Stimulated activated CD4-positive, alpha-beta T cell treated with anti-CD3 and anti-CD28 coated beads, Interleukin-1b, Interleukin-23, amount 100 ng/mL, for 24 hours (primary cell): ENCODE measurements around the gene FUCA1.
"Not testable (repeated sequence)": the region's sequence is repeated elsewhere in the genome, so short reads cannot be mapped to it uniquely, and the experiment has no call there.

Experiments
- DNase-seq, 4 experiments: peaks; one replicate each; pipeline ENCODE4 v3.0.0-alpha.2; 2020; ENCODE audit warnings: low read depth in 4 of 4, low spot score in 1 of 4

Gene FUCA1

DNA sequence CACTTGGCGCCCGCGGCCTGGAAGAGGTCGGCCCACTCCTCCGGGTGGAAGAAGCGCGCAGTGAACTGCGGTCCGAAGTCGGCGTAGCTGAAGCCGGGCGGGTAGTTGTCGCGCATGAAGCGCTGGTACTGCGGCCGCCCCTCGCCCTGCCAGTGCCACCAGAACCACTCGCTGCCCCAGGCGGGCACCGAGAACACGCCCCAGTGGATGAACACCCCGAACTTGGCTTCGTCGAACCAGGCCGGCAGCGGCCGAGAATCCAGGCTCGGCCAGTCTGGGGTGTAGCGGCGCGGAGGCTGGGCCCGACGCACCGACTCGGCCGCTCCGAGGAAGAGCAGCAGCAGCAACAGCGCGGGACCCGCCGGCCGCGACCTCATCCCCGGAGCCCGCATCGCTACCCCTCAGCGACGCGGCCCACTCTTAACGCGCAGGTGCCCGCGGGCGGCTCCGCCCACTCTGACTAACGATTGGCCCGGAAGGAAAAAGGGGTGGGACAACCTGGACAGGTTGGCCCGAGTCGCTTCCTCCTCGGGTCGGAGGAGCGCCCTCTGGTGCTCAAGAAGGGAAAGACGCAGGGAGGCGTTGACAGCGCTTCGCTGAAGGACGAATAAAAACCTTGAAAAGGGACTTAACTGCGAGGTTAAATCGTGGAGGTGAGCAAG is at the start of gene FUCA1:
Gene FUCA1, minus strand, starts transcription at position 396 of the 662 bp plus-strand sequence. Its CDS starts 4 bp downstream, at position 392.
- peak; percentile 77 to 92 (median 88) for DNase-seq

DNA sequence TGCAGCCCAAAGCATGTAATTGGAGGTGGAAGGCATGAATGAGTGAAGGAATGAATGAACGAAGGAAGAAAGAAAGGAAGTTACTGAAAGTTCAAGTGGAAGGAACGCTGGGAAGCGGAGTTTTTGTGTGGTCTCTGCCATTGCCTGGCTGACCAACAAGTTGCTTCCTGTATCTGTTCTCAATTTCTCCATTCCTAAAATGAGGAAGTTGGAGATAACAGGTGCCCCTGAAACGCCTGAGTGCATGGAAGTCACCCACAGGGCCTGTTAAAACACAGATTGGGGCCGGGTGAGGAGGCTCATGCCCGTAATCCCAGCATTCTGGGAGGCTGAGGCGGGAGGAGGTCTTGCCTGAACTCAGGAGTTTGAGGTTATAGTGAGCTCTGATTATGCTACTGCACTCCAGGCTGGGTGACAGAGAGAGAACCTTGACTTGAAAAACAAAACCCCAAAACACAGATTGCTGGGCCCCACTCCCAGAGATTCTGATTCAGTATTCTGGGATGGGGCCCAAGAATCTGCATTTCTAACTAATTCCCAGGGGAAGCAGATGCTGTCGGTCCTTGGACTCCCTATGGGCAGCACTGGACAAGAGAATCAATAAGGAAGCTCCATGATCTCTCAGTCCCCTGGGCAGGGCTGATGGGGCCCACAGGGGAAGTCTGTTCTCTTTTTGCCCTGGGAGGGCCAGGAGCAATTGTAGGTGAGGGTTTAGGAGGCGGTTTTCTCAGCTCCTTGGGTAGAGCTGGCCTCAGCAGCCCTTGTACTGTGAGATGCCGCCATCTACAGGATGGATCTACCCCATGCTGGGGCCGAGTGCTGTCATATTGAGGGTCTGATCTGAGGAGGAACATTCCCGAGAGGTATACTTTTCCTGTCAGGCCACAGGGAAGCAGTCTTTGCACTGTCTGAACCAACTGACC is 48.4 kb upstream of the FUCA1 start:
- peak in 2 of 4 experiments; percentile 6 to 22 for DNase-seq

DNA sequence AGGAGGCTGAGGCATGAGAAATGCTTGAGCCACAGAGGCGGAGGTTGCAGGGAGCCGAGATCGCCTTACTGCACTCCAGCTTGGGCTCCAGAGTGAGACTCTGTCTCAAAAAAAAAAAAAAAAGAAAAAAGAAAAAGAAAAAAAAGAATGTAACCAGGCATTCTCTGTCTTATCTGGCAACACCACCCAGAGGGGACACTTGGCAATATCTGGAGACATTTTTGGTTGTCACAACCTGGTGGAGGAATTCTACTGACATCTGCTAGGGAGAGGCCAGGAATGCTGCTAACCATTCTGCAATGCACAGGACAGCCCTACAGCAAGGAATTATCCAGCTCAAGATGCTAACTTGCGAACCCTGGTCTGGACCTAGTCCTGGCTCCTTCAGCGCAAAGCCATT is 47.4 kb upstream of the FUCA1 start:
- no peak for DNase-seq

DNA sequence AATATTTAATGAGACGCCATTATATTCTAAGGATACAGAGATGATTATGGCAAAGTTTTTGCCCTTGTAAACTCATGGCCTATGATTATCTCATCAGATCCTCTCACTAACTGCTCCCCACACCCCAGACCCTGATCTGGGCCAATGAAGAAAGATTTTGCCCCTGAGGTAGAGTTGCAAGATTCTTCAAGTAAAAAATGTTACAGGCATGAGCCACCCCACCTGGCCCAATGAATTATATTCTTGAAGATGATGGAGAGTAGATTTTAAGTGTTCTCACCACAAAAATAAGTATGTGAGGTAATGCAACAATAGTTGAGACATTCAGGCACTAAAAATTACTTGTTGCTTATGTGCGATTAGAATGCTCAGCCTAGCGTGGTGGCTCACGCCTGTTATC is 46.8 kb upstream of the FUCA1 start:
- DNase-seq: no peak

DNA sequence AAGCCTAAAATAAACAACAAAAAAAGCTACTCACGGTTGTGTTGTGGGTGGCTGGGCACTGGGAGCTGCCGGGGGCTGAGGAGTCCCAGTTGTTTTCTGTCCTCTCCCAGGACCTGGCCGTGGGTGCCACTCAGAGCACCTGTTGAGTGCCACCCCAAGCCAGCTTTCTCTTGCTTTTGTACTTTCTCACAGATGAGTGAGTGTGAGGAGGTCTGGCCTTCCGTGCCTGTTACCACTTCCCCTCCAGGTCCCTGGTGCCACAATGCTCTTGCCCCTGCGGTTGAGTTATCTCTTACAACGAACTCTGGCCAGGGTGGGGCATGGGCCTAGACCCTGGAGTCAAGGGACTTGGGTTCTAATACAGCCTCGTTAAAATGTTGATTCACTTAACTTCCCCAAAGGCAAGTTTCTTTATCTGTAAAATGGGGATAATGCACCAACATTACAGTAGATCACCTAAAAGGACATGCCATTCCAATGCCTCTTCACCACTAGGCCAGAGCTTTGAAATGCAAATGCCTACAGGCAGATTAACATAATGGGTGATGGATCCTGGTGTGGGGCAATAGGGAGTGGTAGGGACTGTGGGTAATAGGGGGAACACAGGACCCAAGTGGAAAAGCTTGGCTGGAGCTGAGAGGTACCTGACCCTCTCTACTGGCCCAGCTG is 45.3 kb upstream of the FUCA1 start, which contains the start of gene CNR2:
Gene CNR2, minus strand, starts transcription at position 151 of the 669 bp plus-strand sequence. CDS start 37,745 bp downstream, outside the sequence.
- DNase-seq: no peak

DNA sequence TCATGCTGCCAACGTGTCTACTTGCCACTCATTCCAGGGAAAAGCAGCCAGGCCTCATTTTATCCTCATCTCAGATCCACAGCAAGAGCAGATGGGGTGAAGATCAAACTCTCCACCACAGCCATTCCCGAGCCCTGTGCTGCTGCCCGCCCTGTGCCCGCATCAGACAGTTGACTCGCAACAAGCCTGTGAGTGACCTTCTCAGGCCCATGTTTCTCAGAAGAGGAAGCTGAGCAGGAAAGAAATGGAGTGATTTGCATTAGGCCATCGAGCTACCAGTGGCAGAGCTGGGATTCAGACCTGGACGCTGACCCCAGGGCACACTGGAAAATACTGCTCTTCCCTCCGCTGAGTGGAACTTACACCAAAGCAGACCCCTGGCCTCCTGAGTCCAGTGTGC is 43.8 kb upstream of the FUCA1 start:
- DNase-seq: no peak

DNA sequence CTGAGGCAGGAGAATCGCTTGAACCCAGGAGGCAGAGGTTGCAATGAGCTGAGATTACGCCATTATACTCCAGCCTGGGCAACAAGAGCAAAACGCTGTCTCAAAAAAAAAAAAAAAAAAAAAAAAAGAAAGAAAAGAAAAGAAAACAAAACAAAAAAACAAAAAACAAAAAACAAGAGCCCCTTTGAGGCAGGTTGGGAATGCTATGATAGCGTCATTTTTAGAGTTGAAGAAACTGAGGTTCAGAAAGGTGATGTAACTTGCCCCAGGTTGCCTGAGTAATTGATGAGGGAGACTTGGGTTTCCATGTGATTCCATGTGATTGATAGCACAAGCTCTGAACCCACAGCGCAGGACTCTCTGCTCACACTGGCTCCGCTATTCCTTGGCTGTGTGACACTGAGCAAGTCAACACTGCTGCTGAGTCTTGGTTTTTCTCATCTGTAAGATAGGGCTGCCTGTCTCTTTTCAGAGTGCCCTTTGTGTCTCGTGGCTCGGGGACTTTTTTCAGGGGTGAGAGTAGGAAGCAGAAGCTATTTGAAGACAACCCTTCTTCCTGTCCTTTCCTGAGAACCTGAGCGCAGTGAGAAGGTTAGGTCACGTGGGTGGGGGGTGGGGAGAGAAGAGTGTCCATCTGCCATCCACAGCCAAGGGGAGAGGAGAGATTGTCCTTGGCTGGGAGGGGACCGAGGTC is 42.6 kb upstream of the FUCA1 start:
- no peak for DNase-seq

DNA sequence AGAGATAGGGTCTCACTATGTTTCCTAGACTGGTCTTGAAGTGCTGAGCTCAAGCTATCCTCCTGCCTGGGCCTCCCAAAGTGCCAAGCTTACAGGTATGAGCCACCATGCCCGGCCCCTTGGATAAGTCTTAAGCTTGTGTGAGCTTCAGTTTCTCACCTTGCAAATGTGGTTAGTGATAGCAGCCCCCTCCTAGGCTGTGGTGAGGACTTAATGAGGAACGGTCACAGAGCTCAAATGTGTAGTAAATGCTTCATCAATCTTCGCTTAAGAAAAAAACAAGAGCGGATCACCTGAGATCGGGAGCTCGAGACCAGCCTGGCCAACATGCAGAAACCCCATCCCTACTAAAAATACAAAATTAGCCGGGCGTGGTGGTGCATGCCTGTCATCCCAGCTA is 42.1 kb upstream of the FUCA1 start:
- no peak for DNase-seq

DNA sequence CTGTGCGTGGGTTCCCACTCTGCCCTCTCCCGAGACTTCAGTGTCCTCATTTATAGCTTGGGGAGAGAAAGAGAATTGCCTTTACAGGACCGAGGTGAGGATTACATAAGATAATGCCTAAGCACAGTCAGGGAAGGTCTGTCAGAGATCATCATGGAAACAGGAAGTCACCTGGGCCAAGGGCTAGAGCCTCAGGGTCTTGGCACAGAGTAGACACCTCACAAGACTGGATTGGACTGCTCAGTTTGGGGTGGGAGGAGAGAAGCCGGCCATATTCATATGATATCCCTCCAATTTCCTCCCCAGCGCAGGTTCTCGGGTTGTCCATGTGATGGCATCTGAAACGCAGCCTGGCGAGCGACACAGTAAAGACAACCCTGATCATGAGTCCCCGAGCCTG is 41.3 kb upstream of the FUCA1 start:
- DNase-seq: no peak

DNA sequence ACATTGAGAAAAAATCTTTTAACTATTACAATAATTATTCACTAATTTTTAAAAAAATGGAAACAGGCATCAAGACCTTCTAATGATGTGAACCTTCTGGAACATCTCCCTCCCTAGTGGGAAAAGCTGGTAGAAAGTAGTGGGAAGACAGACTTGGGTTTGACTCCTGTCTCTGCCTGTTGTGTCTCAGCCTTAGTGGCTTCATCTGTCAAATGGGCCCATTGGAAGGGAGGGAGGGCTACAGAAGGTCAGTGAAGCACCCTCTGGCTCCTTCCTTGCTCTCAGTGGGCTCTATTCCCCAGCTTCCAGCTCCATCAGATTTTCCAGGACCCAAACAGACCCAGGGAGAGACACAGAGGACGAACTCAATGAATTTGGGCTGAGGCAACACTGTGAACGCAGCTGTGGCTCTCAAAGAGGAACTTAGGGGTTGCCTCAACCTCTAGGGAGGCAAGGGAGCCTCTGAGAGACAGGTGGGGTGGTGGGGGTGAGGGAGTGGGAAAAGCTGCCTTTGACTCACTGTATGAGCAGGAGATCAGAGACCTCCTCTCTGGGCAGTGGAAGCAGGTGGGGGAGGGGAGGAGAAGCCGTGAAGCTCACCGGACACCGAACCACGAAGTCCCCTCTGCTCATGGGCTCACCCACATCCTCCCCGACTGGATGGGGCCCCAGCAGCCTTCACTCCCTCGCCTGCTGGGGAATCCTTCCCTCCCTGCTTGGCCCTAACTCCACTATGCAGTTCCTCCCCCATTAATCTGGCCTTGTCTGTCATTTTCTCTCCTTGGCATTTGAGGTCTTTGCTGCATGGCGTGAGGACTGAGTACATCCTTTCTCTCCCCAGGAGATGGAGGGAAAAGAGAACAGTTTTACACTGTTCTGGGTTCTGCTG is 40.6 kb upstream of the FUCA1 start:
- DNase-seq: no peak

DNA sequence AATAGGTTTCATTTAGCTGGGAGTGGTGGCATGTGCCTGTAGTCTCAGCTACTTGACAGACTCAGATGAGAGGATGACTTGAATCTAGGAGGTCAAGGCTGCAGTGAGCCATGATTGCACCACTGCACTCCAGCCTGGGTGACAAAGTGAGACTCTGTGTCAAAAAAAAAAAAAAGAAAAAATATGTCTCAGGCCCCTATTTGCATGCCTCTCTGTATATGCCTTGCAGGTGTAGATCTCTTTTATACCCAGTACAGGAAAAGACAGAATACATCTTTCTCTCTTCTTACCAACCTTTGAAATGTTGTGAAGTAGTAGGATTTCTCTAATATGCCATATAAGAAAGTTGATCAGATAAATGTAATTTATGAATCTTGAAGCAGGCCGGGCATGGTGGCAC is 38.6 kb upstream of the FUCA1 start:
- no peak for DNase-seq

DNA sequence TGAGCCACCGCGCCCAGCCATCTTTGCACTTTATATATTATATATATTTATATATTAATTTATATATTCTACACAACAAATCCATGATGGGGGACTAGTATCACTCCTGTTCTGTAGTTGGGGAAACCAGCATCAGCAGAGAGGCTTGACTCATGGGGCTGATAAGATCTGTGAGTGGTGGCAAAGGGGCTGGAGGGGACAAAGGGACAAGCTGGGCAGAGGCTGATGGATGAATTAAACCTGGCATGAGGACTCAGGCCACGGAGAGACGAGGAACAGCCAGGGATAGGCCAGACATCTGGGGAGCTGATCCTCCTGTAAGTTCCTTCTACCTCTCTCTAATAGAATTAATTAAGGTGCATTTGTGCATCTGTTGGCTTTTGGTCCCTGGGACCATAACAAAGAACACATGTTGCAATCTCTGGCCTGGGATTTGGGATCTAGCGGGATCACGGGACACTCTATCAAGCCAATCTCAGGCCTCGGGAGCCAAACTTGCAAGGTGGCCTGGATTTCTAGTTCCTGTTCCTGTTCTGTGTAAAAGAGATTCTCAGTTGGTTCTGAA is 37.5 kb upstream of the FUCA1 start:
- no peak for DNase-seq

DNA sequence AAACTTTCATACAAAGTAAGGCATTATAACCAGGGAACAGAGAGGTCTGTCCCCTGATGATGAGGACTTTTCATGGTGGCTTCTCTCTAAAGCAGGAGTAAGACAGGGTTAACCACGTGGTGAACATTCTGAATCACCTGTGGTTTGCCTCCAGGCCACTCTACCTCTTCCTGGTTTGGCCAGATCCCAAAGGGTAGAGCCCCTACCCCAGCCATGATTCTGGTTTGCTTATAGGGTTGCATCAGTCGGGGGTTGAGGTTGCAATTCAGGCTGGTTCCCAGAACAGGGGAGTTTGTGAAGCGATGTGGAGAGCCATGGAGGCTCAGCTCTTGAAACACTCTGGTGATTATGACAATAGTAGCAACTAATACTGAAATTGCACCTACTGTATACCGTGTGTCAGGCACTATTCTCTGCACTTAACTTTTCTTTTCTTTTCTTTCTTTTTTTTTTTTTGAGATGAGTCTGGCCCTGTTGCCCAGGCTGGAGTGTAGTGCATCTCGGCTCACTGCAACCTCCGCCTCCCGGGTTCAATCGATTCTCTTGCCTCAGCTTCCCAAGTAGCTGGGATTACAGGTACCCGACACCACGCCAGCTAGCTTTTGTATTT is 36.8 kb upstream of the FUCA1 start:
- DNase-seq: peak in 1 of 4 experiments; percentile 16

DNA sequence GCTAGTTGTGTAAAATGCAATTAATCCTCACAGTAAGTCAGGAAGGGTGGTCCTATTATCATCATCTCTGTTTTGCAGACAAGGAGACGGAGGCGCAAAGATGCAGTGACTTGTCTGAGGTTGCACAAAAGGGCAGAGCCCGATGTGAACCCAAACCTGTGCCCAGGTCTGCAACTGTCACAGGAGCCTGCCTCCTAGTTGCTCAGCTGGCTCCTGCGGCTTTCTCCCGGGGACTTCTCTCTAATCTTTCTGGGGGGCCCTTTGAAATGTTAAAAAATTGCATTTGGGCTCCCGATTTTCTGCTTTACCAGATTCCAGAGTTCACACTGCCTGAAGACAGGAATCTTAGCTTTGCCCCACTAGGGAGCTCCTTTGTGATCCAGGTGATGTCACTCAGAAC is 35.7 kb upstream of the FUCA1 start:
- no peak for DNase-seq

DNA sequence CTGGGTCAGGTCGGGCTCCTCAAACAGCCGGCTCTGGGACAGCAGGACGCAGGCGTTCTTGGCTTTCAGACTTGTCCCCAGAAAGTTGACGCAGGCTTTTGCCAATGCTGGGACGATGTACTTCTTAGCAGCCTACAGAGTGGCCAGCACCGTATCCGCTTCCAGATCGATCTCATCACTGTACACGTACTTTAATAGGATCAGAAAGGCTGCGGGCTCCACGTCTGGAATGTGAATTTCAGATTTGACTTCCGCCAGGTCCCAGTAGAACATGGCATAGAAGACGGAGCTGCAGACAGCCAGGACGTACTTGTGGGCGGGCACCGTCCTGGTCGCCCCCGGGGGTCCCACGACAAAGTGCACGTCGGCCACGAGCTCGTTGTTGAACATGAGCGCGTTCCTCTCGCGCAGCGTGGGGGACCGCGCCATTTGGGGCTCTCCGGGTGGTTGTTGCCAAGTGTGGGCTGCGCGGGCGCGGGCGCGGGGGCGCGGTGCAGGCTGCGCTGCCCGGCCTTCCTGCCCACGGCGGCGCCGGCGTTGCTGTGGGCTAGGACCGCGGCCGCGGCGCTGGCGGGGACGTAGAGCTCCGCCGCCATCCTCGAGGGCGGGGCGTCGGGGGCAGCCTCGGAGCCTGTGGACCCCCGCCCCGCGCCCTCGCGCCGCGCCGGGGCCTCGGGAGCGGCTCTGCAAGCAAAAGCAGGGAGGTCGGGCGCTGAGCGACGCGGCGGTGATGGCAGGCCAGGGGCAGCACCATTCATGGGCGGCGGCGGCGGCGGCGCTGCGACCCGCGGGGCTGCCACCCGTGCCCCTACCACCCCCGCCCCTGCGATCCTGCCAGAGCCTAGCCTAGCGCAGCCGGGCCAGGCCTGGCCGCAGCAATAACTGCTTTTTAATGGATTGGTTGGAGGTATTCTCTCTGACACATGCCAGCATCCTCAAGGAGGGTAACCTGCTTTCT is 34.5 kb upstream of the FUCA1 start:
- DNase-seq: no peak

DNA sequence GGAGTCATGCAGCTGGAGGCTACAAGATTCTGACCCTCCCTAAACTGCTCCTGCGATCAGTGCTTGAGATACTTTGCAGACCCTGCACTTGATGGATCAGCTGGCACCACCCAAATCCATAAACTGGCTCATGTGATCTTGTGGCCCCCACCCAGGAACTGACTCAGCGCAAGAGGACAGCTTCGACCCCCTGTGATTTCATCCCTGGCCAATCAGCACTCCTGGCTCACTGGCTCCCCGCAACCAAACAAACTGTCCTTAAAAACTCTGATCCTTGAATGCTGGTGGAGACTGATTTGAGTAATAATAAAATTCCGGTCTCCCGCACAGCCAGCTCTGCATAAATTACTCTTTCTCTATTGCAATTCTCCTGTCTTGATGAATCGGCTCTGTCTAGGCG is 31.9 kb upstream of the FUCA1 start:
- DNase-seq: not testable (repeated sequence)

DNA sequence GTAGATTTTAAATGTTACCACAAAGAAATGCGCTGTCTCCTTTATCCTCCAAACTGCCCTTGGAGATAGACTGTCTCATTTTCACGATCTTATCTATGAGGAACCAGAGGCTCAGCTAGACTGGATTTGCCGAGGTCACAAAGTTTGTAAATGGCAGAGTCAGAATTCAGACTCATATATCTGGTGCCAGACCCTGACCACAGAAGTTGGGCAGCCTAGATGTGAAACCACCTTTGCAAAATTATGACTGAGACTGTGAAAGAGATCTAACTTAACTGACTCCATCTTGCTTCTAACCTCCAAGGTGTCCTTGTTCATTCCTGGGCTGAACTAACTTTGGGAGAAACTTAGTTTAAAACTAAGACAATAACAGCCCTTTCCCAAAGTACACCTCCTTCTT is 31.0 kb upstream of the FUCA1 start:
- no peak for DNase-seq

DNA sequence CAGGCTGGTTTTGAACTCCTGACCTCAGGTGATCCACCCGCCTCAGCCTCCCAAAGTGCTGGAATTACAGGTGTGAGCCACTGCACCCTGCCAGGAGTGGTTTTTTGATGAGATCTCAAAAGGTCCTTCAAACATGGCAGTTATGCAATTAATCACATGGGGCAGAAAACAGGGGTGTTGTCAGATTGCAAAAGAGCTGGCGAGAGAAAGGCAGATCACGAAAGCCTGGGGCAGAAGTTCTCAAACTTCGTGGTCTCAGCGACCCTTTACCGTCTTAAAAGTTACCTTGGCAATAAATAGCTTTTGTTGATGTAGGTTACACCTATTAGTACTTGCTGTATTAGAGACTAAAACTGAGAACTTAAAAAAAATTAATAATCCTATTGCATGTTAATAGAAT is 29.0 kb upstream of the FUCA1 start:
- DNase-seq: no peak
